ENCODE results near the gene EFCAB11.

GRCh38 chr14:89955022-89955744 is 653 bp upstream of the EFCAB11 start:
- no peak for TF ChIP-seq ZNF219 (CRISPR knock-in tag; IDR thresholded peaks at IDR 0.05; ENCODE audit: borderline replicate concordance)
- no peak for TF ChIP-seq ATF2 (CRISPR knock-in tag; IDR thresholded peaks at IDR 0.05; ENCODE audit: borderline replicate concordance, low read depth)
- no peak for TF ChIP-seq ZNF396 (CRISPR knock-in tag; IDR thresholded peaks at IDR 0.05; ENCODE audit: borderline replicate concordance)
- no peak for TF ChIP-seq ESRRA (CRISPR knock-in tag; IDR thresholded peaks at IDR 0.05; ENCODE audit: borderline replicate concordance)
